ENCODE data around the gene GALNT2. TPM values are rescaled to one million over a fixed set of nuclear protein-coding genes. Genes with fewer than 3 reads are reported as not detected.

Gene GALNT2
- polyA plus RNA-seq, 1 of the 3 experiments (the other 2 are of a cell fraction) = 118 TPM

DNA sequence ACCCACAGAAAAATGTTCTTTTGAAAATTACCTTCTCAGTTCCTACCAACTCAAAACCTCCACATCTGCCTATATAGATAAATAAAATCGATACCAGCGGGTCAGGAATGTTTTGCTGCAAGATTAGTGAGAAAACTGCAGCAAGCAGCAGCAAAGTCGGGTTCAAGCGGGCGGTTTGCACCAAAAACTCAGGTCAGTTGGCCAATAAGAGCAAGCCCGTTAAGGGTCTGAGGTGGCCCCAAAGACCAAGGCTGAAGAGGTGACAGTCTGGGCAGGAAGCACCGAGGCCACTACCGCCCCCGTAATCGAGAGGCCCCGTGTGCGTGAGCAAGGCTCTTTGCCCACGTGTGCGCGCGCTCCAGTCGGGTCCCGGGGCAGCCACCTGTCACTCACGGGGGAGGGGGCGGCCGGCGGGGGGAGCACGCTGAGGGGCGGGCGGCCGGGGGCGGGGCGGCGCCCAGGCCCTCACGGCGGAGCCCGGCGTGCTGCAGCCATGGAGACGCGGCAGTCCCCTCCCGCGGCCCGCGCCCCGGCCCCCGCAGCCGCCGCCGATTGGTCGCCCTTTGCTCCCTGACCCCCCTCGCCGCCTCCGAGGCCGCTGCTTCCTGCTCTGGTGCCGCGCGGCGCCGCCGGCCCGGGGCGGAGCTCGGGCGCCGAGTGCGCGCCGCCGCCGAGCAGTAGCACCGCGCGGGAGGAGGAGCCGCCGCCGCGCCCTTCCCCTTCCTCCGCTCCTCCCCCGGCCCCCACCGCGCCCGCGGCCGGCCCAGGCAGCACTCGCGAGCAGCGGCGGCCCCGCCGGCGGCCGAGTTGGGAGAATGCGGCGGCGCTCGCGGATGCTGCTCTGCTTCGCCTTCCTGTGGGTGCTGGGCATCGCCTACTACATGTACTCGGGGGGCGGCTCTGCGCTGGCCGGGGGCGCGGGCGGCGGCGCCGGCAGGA lies at the start of gene GALNT2 (continued):
- TF ChIP-seq, protein P1, sequence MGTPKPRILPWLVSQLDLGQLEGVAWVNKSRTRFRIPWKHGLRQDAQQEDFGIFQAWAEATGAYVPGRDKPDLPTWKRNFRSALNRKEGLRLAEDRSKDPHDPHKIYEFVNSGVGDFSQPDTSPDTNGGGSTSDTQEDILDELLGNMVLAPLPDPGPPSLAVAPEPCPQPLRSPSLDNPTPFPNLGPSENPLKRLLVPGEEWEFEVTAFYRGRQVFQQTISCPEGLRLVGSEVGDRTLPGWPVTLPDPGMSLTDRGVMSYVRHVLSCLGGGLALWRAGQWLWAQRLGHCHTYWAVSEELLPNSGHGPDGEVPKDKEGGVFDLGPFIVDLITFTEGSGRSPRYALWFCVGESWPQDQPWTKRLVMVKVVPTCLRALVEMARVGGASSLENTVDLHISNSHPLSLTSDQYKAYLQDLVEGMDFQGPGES (IDR thresholded peaks at IDR 0.05; ENCODE audit: low read depth, low read length) = no peak
- TF ChIP-seq SIN3A (IDR thresholded peaks at IDR 0.05; ENCODE audit: borderline replicate concordance, low read depth, low read length) (no peak; the same call in 1 of the 2 replicates), JUND (IDR thresholded peaks at IDR 0.05) (no peak), FOSL2 (IDR thresholded peaks at IDR 0.05; ENCODE audit: borderline replicate concordance, low read depth) (no peak), GABPA (IDR thresholded peaks at IDR 0.05; ENCODE audit: low read depth) (peak; percentile 51), YY1 (IDR thresholded peaks at IDR 0.05; ENCODE audit: low read depth) (no peak), TCF12 (IDR thresholded peaks at IDR 0.05) (no peak), ELF1 (IDR thresholded peaks at IDR 0.05) (peak; percentile 57; the same call in 1 of the 2 replicates), MEF2A (IDR thresholded peaks at IDR 0.05; ENCODE audit: borderline replicate concordance, low read depth) (no peak), FOXM1 (IDR thresholded peaks at IDR 0.05; ENCODE audit: low read depth) (no peak), RCOR1 (IDR thresholded peaks at IDR 0.05; ENCODE audit: low read length) (no peak), EP300 (IDR thresholded peaks at IDR 0.05; ENCODE audit: borderline replicate concordance in 1 of 2, low read depth in 1 of 2, low read length in 1 of 2) (no peak)
- TF ChIP-seq, protein P2, sequence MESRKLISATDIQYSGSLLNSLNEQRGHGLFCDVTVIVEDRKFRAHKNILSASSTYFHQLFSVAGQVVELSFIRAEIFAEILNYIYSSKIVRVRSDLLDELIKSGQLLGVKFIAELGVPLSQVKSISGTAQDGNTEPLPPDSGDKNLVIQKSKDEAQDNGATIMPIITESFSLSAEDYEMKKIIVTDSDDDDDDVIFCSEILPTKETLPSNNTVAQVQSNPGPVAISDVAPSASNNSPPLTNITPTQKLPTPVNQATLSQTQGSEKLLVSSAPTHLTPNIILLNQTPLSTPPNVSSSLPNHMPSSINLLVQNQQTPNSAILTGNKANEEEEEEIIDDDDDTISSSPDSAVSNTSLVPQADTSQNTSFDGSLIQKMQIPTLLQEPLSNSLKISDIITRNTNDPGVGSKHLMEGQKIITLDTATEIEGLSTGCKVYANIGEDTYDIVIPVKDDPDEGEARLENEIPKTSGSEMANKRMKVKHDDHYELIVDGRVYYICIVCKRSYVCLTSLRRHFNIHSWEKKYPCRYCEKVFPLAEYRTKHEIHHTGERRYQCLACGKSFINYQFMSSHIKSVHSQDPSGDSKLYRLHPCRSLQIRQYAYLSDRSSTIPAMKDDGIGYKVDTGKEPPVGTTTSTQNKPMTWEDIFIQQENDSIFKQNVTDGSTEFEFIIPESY (IDR thresholded peaks at IDR 0.05; ENCODE audit: borderline replicate concordance, low read depth) = no peak

DNA sequence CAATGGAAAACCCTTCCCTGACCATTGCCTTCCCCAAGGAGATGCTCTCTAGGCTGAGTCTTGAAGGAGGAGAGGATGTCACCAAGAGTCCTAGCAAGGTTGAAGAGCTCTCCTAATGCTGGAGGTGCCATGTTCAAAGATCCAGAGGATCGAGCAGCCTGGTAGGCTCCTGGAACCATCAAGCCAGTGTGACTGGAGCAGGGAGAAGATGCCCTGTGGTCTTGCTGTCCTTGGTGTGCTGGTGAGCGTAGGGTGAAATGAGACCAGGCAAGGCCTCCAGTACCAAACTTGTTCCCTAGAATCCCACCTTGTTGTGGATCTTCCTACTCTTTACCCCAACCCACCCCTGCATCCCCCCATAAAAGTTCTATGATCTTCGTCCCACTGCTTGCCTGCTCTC lies 46.6 kb upstream of the GALNT2 start:
- Histone ChIP-seq H3K4me1 (ENCODE audit: control insufficient read depth in 1 of 2, insufficient read depth in 2 of 2, low read depth in 1 of 2, low read length in 1 of 2) (no peaks in the 10 kb centered on the region; a peak in 1 of 4 replicates), H3K27me3 (ENCODE audit: insufficient read depth) (no peaks in the 10 kb centered on the region), H3K9me3 (no peaks in the 10 kb centered on the region), H3K79me2 (ENCODE audit: insufficient read depth) (no peaks in the 10 kb centered on the region), H3K36me3 (replicated peaks in 1 of 2; ENCODE audit: control insufficient read depth in 1 of 2, insufficient read depth in 2 of 2, low read length in 1 of 2) (no peaks in the 10 kb centered on the region), H3K9ac (no peak overlapping the region), H4K20me1 (ENCODE audit: insufficient read depth) (no peaks in the 10 kb centered on the region), H3K9me2 (no peaks in the 10 kb centered on the region), H3K27ac (ENCODE audit: low read depth in 2 of 2, low read length in 1 of 2) (no peak overlapping the region), H3K4me2 (no peak overlapping the region), H2AFZ (ENCODE audit: low read depth) (no peak overlapping the region), H3K4me3 (ENCODE audit: low read depth in 2 of 2, low read length in 1 of 2) (no peak overlapping the region), H3F3A (replicated peaks; ENCODE audit: insufficient read depth) (no peaks in the 10 kb centered on the region)
- 20% methylated on average over 3 of the region's 3 CpGs for WGBS (ENCODE audit: low lambda C conversion rate)
- ChIA-PET POLR2A (no interaction called here), CTCF (no interaction called here)
- no peak for DNase-seq
- no peak for TF ChIP-seq ELF1 (IDR thresholded peaks at IDR 0.05)
- TF ChIP-seq, protein P3, sequence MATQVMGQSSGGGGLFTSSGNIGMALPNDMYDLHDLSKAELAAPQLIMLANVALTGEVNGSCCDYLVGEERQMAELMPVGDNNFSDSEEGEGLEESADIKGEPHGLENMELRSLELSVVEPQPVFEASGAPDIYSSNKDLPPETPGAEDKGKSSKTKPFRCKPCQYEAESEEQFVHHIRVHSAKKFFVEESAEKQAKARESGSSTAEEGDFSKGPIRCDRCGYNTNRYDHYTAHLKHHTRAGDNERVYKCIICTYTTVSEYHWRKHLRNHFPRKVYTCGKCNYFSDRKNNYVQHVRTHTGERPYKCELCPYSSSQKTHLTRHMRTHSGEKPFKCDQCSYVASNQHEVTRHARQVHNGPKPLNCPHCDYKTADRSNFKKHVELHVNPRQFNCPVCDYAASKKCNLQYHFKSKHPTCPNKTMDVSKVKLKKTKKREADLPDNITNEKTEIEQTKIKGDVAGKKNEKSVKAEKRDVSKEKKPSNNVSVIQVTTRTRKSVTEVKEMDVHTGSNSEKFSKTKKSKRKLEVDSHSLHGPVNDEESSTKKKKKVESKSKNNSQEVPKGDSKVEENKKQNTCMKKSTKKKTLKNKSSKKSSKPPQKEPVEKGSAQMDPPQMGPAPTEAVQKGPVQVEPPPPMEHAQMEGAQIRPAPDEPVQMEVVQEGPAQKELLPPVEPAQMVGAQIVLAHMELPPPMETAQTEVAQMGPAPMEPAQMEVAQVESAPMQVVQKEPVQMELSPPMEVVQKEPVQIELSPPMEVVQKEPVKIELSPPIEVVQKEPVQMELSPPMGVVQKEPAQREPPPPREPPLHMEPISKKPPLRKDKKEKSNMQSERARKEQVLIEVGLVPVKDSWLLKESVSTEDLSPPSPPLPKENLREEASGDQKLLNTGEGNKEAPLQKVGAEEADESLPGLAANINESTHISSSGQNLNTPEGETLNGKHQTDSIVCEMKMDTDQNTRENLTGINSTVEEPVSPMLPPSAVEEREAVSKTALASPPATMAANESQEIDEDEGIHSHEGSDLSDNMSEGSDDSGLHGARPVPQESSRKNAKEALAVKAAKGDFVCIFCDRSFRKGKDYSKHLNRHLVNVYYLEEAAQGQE (IDR thresholded peaks at IDR 0.05; ENCODE audit: low read depth, low read length) = no peak
- TF ChIP-seq POLR2AphosphoS5 (IDR thresholded peaks at IDR 0.05; ENCODE audit: low read depth, low read length) = no peak
- TF ChIP-seq, protein P1 (IDR thresholded peaks at IDR 0.05; ENCODE audit: low read depth, low read length) = no peak
- TF ChIP-seq YY1 (IDR thresholded peaks at IDR 0.05; ENCODE audit: low read depth) = no peak
- no peak for TF ChIP-seq GATA2 (CRISPR knock-in tag; IDR thresholded peaks at IDR 0.05)
- TF ChIP-seq NFIC (IDR thresholded peaks at IDR 0.05; ENCODE audit: borderline replicate concordance) = no peak
- TF ChIP-seq RCOR1 (IDR thresholded peaks at IDR 0.05; ENCODE audit: low read length) = no peak
- no peak for TF ChIP-seq EZH2phosphoT487 (IDR thresholded peaks at IDR 0.05; ENCODE audit: borderline replicate concordance, low read depth)
- TF ChIP-seq, protein P4, sequence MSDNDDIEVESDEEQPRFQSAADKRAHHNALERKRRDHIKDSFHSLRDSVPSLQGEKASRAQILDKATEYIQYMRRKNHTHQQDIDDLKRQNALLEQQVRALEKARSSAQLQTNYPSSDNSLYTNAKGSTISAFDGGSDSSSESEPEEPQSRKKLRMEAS (IDR thresholded peaks at IDR 0.05; ENCODE audit: low read depth) = no peak
- TF ChIP-seq GABPA (IDR thresholded peaks at IDR 0.05; ENCODE audit: low read depth) = no peak
- no peak for TF ChIP-seq FOSL2 (IDR thresholded peaks at IDR 0.05; ENCODE audit: borderline replicate concordance, low read depth)
- TF ChIP-seq FOXM1 (IDR thresholded peaks at IDR 0.05; ENCODE audit: low read depth) = no peak
- TF ChIP-seq SIN3A (IDR thresholded peaks at IDR 0.05; ENCODE audit: borderline replicate concordance, low read depth, low read length) = no peak
